NCI-H2081 (cell line): Measurements from ENCODE around the gene TTLL4.
"Not testable (repeated sequence)": the region's sequence is repeated elsewhere in the genome, so short reads cannot be mapped to it uniquely, and the experiment has no call there.

Experiments used
- DNase-seq, 2 experiments: peaks; one replicate each; lab custom pipeline; 2025; lab: John Stamatoyannopoulos, UW

The TTLL4 gene

DNA sequence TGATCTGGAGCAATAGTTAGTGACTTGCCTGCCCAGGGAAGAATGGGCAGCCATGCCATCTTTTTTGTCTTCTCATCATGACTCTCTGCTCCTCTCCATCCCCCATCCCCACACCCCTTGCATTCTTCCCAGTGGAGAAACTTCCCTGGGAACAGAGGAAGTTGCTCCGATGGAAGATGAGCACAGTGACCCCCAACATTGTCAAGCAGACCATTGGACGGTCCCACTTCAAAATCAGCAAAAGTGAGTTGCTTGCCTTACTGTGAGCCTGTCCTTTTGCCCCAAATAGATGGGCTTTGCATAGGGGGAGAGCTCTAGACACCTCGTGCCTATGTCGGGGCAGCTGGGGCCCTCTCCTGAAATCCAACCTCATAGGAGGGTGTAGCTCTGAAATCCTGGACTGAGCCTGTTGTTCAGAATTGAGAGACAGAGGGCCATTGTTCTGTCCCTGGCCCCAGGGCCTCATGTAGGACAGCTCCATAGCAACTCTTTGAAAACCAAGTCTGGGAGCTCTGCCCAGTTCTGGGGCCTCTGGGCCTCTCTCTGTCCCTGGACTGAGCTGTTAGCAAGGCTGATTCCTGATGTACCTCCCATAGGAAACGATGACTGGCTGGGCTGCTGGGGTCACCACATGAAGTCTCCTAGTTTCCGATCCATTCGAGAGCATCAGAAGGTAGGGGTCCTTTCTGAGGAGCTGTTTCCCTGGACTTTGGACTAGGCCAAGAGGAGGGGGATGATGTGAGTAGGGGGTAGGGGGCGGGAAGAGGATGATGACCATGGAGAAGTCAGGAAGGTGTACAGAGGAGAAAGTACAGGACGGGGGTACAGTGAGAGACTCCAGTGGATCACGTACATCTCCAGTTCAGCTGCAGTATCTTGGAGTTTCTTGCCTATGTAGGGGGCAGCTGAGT is 35.2 kb downstream of the TTLL4 start:
- no peak for DNase-seq

GRCh38 chr2:218746470-218746795 is 35.8 kb downstream of the TTLL4 start:
- no peak for DNase-seq

GRCh38 chr2:218746960-218747359 is 36.3 kb downstream of the TTLL4 start:
- DNase-seq, result no peak

GRCh38 chr2:218748741-218749441 is 38.3 kb downstream of the TTLL4 start:
- DNase-seq, result no peak

DNA sequence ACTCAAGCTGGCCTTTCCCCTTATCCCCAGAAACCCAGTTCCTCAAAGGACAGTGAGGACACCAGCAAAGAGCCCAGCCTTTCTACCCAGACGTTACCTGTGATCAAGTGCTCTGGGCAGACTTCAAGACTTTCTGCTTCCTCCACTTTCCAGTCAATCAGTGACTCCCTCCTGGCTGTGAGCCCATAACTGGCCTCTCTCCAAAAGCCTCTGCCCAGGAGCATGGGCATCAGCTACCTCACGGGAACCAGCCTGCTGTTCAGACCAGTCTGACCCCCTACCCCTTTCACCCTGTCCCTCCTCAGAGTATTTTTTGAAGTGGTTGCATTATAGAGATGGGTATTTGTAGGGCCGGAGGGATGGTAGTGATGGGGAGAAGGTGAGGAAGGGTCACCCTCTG is 43.6 kb downstream of the TTLL4 start:
- DNase-seq, result no peak

DNA sequence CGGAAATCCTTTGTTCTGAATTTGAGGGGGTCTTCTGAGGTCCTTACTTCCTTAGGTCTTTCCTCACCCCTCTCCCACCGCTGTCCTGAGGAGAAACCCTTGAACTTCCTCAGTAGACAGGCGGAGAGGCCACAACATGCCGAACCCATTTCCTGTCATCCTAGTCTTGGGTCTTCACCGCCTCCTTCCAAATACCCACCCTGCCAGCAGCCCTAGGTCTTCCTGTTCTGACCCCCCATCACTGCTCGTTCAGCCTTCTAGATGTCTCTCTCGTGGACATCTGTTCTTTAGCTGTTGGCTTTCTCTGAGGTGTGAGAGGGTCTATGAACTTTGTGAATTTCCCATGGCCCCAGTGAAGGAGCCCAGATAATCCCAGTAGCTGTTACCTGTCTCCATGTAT is 44.1 kb downstream of the TTLL4 start:
- DNase-seq, result no peak

- DNase-seq, result no peak
Observed at GRCh38 chr2:218755198-218755566, 44.5 kb downstream of the TTLL4 start.

- no peak for DNase-seq
Observed at GRCh38 chr2:218755567-218756404, 45.2 kb downstream of the TTLL4 start.

- DNase-seq, result no peak
Observed at GRCh38 chr2:218756599-218757377, 46.2 kb downstream of the TTLL4 start.

GRCh38 chr2:218761795-218762194 is 51.2 kb downstream of the TTLL4 start:
- DNase-seq, result no peak

GRCh38 chr2:218772759-218773158 is 62.1 kb downstream of the TTLL4 start:
- not testable (repeated sequence) for DNase-seq

DNA sequence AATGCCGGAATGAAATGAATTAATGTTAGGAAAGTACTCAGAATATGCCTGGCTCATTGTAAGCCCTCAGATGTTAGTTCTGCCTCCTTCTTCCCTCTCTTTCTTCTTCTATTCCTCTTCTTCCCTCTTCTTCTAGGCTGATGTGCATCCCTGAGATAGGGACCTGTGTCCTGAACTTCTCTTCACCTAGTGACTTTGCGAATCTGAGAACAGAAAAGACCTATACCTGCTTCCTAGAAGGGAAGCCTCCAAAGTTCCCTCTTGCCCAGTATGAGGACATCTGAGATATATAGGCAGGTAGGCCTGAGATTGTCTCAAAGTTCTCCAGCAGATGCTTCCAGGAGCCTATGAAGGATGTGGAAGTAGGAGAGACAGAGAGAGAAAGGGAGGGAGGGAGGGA is 63.2 kb downstream of the TTLL4 start:
- no peak for DNase-seq

GRCh38 chr2:218776488-218776887 is 65.9 kb downstream of the TTLL4 start:
- no peak for DNase-seq

- DNase-seq, result no peak
Observed at GRCh38 chr2:218777276-218777990, 66.8 kb downstream of the TTLL4 start.

DNA sequence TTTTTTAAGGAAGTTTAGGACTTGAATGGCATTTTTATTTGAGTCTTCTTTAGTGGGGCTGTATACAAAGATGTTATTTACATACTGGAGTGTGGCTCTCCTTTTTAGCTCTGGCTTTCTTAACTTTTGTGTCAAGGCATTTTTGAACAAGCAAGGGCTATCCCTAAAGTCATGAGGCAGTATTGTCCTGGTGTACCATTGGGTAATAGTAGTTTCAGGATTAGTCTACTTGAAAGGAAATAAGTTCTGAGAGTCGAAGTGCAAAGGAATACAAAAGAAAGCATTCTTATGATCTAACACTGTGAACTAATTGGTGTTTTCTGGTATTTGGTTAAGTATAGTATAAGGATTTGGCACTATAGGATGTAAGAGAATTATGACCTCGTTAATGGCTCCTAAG is 69.4 kb downstream of the TTLL4 start:
- no peak for DNase-seq

GRCh38 chr2:218780851-218781690 is 70.4 kb downstream of the TTLL4 start:
- DNase-seq, result peak in 1 of 2 experiments; percentile 36

DNA sequence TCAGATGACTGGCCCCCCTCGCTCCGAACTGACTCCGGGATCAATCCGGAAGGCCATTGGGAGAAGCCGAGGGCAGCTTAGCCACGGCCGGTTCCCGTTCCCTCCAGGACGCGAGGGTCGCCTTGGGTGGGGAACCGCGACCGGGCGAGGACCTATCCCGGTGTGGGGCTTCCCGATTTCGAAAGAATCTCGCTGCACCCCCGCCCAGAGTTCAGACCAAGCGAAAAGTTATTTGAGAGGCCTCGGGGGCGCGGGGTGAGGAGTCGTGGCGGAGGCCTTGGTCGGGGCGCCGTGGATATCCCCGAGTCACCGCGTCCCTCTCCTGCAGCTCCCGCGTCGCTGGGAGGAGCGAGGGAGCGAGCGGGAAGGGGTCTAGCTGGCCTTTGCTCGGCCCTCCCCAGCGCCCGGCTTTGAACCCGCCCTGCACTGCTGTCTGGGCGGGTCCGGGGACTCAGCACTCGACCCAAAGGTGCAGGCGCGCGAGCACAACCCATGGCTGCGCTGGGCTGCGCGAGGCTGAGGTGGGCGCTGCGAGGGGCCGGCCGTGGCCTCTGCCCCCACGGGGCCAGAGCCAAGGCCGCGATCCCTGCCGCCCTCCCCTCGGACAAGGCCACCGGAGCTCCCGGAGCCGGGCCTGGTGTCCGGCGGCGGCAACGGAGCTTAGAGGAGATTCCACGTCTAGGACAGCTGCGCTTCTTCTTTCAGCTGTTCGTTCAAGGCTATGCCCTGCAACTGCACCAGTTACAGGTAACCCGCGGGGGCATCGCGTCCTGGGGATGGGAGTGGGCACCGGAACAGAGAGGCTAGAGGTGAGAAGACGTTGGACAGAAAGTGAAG is 71.3 kb downstream of the TTLL4 start, which contains the start of gene CYP27A1:
TSS of gene CYP27A1 (plus strand) at position 457 of the 837 bp plus-strand sequence. CDS start at position 493, 36 bp downstream.
- DNase-seq, result peak; percentile 18 to 44

DNA sequence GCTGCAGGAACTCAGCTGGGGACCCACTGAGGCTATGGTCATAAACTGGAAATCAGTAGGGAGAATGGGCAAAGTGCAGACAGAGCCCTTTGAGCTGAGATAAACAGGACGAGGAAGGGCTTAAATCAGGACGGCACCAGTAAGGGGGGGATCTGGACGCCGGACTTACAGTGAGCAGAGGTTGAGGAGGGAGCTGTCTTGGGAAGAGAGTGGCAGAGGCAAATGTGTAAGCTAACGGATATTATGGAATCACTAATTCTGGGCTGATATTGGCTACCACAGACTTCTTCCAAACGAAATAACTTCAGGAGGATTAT is 71.9 kb downstream of the TTLL4 start:
- no peak for DNase-seq

DNA sequence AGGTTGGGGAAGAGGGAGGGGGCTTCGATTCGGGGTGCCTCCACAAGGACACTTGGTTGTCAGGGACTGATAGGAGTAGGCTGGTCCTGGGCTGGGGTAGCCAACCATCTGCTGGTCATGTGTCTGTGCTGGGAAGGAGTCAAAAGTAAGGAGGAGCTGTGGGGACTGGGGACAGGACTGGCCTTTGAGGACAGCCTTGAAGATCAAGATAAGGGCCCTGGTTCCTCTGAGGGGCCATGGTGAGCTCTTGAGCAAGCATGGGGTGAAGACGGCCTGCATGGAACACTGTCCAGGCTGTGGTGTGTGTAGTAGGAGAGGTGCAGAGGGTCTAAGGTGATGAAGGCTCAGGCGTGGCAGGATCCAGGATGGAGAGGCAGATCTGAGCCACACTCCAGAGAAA is 73.1 kb downstream of the TTLL4 start:
- no peak for DNase-seq
